GM18951 (cell line): ENCODE measurements around the gene MSH3.

ENCODE experiments used
- POLR2A ChIP-seq: IDR thresholded peaks from 4 replicates; pipeline ENCODE4 v1.6.1; 2011; ENCODE audit warnings: mild to moderate bottlenecking; ENCODE audit not compliant: insufficient read length, insufficient read depth; ENCODE audit errors: extremely low read depth
- in situ Hi-C: fragments of 300-500 bp; cut with MboI; formaldehyde crosslinking; loops from one replicate; pipeline ENCODE4 v1.12.0; 2022; ENCODE audit warnings: low sequenced_read_pairs, mixed read lengths, inconsistent platforms; ENCODE audit not compliant: unreplicated experiment

MSH3 gene

DNA sequence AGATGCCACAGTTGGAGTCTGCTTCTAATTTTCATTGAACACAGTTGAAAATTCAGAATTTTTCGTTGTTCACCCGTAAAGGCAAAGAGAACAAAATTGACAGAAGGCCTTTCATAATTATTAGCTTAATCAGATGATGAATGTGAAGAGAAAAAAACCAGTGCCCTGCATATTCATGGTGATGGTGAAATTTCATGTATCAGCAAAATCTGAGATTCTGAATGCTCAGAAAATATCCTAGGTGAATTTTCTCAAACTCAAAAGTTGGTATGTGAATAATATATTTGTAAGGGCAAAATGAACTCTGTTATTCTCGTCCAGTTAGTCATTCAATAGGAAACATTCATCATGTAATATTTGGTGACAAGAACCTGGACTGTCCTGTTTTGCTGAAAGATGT, 136.2 kb downstream of the MSH3 start:
- in situ Hi-C loops, result no loop called here

DNA sequence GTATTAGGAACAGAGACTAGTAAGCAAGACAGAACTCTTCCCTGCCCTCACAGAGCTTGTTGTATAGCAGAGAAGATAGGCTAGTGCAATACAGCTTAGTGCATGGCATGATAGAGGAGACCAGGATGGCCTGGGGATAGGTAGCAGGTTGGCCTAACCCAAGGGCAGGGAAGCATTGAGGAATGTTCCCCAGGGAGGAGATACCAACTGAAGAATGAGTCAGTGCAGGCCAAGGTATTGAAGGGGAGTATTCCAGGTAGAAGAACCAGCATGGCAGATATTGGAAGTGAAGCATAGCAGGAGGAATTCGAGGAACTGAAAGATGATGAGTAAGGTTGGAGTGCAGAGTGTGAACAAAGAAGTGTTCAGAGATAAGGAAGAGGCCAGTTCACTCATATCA, 138.9 kb downstream of the MSH3 start:
- TF ChIP-seq POLR2A, result no peak

More for the DNA sequence above, 136.2 kb downstream of the MSH3 start:
- TF ChIP-seq POLR2A, result no peak

DNA sequence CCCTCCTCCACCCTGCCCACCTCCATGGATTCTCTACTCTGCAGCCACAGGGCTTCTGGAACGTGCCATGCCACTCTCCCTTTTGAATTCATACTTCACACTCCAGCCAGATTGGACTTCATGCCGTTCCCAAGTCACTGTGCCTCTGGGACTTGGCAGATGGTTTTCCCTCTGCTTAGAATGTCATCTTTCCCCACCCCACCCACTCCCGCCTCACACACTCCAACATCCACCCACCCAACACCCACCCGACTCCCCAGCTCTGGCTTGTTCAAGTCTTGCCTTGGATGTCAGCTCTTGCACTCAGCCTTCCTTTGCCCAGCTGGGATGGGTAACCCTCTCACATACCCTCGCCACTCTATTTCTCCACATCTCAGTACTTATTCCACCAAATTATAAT, 142.4 kb downstream of the MSH3 start:
- in situ Hi-C loops, result no loop called here
- no peak for TF ChIP-seq POLR2A

More for the DNA sequence above, 138.9 kb downstream of the MSH3 start:
- in situ Hi-C loops, result no loop called here

DNA sequence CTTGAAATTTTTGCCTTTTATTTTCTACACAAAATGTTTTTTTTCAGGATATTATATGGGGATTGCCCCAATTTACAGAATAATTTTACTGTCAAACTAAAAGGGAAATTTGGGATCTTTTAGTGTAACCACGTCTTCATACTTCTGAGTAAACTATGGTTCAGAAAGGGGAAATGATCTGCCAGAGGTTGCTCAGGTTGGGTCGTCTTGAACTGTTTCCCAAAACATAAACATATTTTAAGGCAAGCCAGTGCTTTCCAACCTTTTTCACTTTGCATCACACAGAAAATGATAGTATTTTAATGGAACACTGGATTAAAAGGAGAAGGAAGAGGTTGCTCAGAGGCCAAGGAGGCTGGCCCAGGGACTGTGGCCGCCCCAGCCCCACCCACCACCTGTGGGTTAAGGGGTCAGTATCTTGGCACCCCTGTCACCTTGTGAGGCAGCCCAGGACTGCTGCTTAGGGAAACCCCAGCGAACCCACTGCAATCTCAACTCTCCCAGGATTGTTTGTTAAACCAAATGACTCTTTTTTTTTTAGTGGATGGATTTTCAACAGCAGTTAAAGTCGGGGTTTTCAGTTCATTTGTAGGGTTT, 143.1 kb downstream of the MSH3 start:
- in situ Hi-C loops, result no loop called here
- TF ChIP-seq POLR2A, result no peak

DNA sequence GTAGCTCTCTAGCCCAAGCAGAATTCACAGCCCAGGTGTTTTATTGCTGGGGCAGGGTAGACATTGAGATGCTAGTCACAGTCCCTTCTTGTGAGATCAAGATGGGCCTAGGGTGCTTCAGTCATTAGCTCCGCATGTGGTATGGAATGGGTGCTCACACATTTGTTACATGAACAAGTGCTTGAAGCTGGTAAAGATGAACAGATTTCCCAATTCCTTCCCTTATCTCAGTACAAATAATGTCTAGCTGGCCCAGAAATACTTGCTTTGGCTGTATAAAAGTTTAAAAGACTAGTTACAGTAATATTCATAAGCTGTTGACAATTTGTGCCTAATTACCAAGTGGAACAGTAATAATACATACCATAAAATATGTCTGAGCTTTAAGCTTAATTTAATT, 143.7 kb downstream of the MSH3 start:
- no peak for TF ChIP-seq POLR2A
- in situ Hi-C loops, result no loop called here

DNA sequence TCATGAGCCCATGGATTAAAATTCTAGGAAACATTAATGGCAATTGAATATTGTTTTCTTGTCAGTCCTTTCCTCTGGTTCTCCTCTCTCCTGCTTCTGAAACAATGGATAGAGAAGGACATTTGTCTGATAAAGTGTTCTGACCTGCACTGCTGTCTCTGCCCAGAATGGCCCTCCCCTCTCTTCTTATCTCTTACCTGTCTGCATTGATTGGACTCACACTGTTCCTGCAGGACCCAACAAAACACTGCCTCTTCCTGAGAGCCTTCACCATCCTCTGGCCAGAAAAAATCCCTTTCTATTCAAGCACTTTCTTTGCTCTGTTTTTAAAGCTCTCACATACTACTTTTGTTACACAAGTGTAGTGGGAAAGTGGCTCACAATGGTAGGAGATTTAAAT, 144.2 kb downstream of the MSH3 start:
- no peak for TF ChIP-seq POLR2A
- in situ Hi-C loops, result no loop called here

DNA sequence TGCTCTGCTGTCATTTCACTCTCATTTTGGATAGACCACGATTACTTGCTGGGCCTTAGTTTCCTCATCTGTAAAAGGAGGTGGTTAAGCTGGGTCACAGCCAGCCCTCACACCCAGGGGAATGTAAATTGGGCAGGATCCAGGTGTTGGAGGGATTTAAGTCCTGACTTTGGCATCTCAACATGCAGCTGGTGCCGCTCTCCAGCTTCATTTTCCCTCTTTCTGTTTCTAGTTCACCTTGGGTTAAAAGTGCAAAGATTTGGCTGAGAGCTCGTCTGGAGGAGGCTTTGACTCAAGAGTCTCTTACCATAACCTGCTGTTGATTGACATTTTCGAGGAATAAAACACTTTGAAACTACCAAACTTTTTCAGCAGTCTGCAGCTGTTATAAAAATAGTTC, 144.6 kb downstream of the MSH3 start:
- in situ Hi-C loops, result no loop called here
- TF ChIP-seq POLR2A, result no peak

DNA sequence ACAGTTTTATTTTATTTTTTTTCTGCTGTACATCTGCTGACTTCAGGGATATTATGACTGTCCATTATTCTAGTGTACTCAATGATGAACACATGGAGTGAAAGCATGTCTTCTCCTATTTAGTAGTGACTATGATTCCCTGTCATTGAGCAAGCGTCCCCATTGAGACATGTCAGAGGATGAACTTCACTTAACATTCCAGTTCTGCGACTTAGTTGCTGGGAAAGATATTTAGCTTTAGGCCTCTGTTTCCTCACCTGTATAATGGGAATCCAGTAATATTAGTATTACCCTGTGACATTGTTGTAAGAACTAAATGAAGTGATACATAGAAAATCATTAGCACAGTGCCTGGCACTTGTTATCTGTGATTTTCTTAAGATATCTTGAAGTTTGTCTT, 145.1 kb downstream of the MSH3 start:
- in situ Hi-C loops, result no loop called here
- no peak for TF ChIP-seq POLR2A

DNA sequence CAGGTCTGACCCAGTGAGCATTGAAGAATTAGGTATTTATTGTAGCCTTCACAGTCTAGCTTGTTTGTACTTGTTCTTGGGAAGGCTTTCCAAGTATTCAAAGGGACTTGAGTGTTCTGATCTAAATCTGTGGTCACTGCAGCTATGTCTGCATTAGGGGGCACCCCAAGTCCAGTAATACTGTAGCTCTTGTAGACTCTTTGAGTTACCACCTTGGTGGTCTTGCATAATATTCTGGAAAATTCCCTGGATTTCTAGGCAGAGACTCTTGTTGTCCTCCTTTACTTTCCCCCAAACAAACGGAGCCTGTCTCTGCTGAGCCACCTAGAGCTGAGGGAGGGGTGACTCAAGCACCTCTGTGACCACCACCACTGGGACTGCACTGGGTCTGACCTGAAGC, 149.9 kb downstream of the MSH3 start:
- in situ Hi-C loops, result no loop called here

DNA sequence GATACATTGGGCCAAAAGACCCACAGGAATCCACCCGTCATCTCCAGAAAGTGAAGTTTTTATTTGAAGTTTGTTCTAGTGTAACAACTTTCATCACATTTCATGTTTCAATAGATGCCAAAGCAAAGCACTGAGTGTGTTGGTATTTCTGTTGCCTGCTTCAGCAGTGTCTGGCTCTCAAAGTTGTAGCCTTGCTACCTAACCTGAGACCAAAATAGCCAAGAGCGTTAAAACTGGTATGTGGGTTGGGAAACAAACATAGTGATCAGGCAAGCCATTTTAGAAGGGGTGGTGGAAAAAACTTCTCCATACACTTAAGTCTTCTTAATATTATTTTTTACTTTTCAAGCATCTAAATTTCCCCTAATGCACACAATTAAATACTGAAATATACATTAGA, 150.6 kb downstream of the MSH3 start:
- TF ChIP-seq POLR2A, result no peak
- in situ Hi-C loops, result no loop called here

More for the DNA sequence above, 149.9 kb downstream of the MSH3 start:
- TF ChIP-seq POLR2A, result no peak

DNA sequence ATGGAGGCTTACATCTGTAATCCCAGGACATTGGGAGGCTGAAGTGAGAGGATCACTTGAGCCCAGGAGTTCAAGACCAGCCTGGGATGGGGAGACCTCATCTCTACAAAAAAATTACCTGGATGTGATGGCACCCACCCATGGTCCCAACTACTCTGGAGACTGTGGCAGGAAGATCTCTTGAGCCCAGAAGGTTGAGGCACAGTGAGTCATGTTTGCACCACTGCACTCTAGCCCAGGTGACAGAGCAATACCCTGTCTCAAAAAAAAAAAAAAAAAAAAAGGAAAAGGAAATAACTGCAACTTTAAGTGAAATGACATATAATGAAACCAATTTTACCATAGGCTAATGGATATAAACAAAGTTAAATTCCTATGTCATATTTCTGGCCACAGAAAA, 152.5 kb downstream of the MSH3 start:
- in situ Hi-C loops, result no loop called here
- TF ChIP-seq POLR2A, result no peak

DNA sequence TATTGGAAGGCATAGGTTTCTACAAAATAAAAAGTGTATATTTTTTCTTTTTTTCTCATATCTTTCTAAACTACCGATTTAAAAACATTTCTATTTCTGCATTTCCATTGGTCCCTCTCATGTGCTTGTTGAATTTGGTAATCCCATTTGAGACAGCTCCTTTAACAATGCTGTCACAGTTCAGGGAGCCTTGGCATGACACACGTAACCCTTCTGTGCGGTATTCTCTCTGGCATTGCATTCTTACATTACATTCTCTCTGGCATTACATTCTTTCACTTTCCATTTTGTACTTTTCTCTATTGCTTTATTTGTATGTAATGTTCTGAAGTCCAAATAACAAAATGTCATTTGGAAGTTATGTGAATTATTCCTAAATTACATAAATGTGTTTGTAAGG, 155.0 kb downstream of the MSH3 start:
- TF ChIP-seq POLR2A, result no peak
- in situ Hi-C loops, result no loop called here

DNA sequence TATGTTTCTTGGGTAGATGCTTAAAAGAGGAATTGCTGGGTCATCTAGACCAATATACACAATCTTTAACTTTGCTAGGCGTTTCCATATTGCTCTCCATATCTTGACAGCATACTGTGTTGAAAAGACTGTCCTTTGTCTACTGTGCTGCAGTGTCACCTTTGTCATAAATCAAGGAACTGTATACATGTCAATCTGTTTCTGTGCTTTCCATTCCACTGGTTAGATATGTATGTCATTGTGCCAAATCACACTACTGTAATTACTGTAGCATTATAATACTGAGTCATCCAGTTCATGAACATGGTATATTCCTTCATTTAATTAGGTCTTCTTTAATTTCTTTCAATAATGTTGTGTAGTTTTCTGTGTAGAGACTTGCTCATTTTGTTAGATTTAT, 156.0 kb downstream of the MSH3 start:
- TF ChIP-seq POLR2A, result no peak
- in situ Hi-C loops, result no loop called here

DNA sequence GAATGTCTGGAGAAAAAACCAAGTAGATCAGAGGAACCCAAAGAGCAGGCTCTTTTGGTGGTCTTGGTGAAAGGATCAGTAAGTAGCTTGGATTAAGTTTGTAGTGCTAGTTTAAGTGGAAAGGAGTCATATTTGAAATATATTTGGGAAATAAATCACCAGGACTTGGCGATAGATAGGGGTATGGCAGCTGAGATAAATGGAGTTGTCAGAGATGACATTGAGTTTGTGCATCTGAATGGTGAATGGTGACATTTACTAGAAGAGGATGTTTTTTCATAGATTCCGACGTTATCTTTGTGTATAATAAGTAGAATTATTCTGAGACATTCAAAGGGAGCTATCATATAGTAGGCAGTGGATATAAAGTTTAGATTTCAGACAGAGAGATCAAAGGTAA, 162.1 kb downstream of the MSH3 start:
- TF ChIP-seq POLR2A, result no peak
- in situ Hi-C loops, result no loop called here

DNA sequence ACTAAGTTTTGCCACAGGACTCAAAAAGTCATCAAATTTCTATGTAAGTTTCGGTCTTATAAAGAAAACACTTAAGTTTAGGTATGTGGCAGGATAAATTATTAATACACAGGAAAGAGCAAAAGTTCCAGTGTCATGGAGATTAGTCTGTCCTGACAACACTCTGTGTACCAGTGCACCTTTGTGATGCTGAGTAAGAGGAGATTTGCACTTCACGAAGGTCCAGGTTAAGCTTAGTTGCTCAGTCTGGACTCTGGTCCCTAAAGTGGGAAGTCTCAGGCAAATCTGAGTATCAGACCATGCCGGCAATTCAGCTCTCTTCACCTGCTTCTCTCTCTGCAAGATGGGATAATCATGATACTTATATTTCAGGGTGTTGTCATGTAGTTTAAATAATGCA, 166.2 kb downstream of the MSH3 start:
- TF ChIP-seq POLR2A, result no peak
- in situ Hi-C loops, result no loop called here
